Left ventricle myocardium inferior (tissue), 1 donor: Measurements from ENCODE around the gene CACNG7. TPM values are rescaled to one million over a fixed set of nuclear protein-coding genes. Genes with fewer than 3 reads are reported as not detected.
A peak's percentile ranks its signal among the peaks of the same experiment; 100 is the strongest.
"Not testable (repeated sequence)": the region's sequence is repeated elsewhere in the genome, so short reads cannot be mapped to it uniquely, and the experiment has no call there.

ENCODE experiments used
- DNase-seq: peaks from one replicate; pipeline ENCODE4 v3.0.0-alpha.2; 2020
- H3K27ac ChIP-seq: fragments of 200-600 bp; replicated peaks from 2 replicates; pipeline ENCODE4 v1.8.0; 2021
- H3K27me3 ChIP-seq: fragments of 200-600 bp; 2 replicates; pipeline ENCODE4 v1.8.0; 2021; ENCODE audit warnings: low read depth
- H3K36me3 ChIP-seq: fragments of 200-600 bp; 2 replicates; pipeline ENCODE4 v1.8.0; 2021
- H3K4me1 ChIP-seq: fragments of 200-600 bp; 2 replicates; pipeline ENCODE4 v1.8.0; 2021
- H3K4me3 ChIP-seq: fragments of 200-600 bp; 2 replicates; pipeline ENCODE4 v1.8.0; 2021; ENCODE audit warnings: mild to moderate bottlenecking, moderate library complexity
- H3K9me3 ChIP-seq: fragments of 200-600 bp; replicated peaks from 2 replicates; pipeline ENCODE4 v1.8.0; 2021
- intact Hi-C: fragments of 100-400 bp; cut with micrococcal nuclease; formaldehyde crosslinking; loops from one replicate; pipeline ENCODE4 v1.11.0; 2022
- total RNA-seq: library from RNA; stranded (reverse); fragmentation: NEBNext Ultra II Directional; extraction: Animal tissue kit (Norgen Biotek cat#: 25700); gene quantifications from one replicate; pipeline ENCODE4 v1.2.1, GENCODE V29; 2021
- TF ChIP-seq, protein P1 (sequence below): fragments of 200-600 bp; IDR thresholded peaks from 2 replicates; pipeline ENCODE4 v1.8.0; 2021; ENCODE audit warnings: antibody characterized with exemption, mild to moderate bottlenecking, borderline replicate concordance
- donor health status: DM: no; HTN: yes; CAD: no; lungs with severe emphysema.

The CACNG7 gene
- total RNA-seq, 1 donor from 2014 or later = not detected

DNA sequence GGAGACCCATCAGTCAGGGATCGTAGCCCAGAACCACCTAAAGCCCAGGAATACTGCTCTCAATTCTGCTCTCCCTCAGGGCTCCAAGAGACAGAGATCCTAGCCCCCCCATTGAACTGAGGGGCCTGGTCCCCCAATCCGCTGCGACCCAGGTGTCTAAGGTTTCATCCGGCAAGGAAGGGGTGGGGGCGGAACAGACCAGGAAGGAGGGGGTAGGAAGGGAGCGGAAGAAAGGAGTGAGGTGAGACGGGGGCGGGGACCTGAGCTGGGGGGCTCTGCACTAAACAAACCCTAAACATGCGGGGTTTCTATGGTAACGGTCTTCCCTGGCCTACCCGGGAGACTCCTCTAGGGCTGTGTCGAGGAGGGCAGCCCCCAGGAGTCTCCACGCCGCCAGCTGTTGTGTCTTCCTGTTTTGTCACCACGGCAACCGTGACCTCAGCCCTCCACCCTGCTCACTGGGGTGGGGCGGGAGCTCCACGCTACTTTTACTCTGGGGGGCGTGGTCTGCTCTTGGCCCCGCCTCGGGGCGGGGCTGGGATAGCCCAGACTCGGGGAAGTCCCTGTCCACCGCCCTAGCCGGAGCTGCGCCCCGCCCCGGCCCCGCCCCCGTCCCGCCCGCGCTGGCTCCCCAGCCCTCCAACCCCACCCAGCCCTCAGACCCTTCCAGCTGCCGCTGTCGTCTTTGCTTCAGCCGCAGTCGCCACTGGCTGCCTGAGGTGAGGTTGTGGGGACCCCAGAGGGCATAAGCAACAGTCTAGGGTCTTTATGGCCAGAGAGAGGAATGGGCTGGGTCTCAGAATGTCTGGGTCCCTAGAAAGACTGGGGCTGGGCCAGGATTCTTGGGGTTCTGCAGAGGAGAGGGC lies 41.6 kb upstream of the CACNG7 start, which contains the start of gene MYADM:
Gene MYADM (plus strand): TSS at position 659 of the 866 bp plus-strand sequence. CDS start 5,647 bp downstream, outside the sequence.
- Histone ChIP-seq H3K27ac (peak within 1 kb of the TSS; percentile 94), H3K4me1 (peaks cover 66% of the 10 kb centered on the region), H3K36me3 (peaks cover 10% of the 10 kb centered on the region), H3K4me3 (peak within 1 kb of the TSS; percentile 82), H3K27me3 (no peaks in the 10 kb centered on the region), H3K9me3 (no peaks in the 10 kb centered on the region)
- TF ChIP-seq, protein P1, sequence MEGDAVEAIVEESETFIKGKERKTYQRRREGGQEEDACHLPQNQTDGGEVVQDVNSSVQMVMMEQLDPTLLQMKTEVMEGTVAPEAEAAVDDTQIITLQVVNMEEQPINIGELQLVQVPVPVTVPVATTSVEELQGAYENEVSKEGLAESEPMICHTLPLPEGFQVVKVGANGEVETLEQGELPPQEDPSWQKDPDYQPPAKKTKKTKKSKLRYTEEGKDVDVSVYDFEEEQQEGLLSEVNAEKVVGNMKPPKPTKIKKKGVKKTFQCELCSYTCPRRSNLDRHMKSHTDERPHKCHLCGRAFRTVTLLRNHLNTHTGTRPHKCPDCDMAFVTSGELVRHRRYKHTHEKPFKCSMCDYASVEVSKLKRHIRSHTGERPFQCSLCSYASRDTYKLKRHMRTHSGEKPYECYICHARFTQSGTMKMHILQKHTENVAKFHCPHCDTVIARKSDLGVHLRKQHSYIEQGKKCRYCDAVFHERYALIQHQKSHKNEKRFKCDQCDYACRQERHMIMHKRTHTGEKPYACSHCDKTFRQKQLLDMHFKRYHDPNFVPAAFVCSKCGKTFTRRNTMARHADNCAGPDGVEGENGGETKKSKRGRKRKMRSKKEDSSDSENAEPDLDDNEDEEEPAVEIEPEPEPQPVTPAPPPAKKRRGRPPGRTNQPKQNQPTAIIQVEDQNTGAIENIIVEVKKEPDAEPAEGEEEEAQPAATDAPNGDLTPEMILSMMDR = no peak
- DNase-seq = peak; percentile 99
- intact Hi-C loops = no loop called here

DNA sequence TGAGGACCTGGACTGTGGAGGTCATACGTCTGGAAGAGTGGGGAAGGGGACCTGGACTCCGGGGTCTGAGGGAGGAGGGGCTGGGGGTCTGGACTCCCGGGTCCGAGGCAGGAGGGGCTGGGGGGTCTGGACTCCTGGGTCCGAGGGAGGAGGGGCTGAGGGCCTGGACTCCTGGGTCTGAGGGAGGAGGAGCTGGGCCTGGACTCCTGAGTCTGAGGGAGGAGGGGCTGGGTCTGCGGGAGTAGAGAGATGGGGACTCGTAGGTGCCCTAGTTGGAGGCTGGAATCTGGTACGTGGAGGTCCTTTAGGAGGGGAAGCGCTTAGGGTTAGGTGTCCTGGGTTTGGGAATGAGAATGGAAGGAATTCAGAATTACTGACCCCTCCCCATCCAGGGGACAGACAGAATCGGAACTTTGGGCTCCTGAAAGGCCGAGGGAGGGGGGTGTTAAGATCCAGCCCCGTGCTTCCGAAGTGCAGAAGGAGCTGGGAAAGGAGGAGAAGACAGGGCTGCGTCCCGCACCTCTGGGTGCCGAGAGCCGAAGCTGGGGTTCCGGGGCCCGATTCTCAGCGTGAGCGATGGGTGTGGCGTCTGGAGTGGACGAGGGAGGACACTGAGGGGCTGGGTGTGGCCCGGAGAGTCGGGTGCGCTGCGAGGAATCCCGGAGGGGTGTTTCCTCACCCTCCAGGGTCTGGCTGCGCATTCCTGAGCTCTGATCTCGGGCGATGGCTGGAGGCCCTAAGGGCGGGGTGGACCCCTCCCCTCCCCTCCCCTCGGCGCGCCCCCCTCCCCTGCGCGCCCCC lies 40.8 kb upstream of the CACNG7 start:
- H3K9me3 ChIP-seq = no peaks in the 10 kb centered on the region
- intact Hi-C loops = no loop called here
- peaks cover 73% of the 10 kb centered on the region for H3K4me1 ChIP-seq
- H3K36me3 ChIP-seq = peaks cover 18% of the 10 kb centered on the region
- TF ChIP-seq, protein P1 = no peak
- peak overlapping the region; percentile 94 for H3K27ac ChIP-seq
- H3K27me3 ChIP-seq = no peaks in the 10 kb centered on the region
- peak; percentile 64 for DNase-seq
- H3K4me3 ChIP-seq = peak overlapping the region; percentile 82

DNA sequence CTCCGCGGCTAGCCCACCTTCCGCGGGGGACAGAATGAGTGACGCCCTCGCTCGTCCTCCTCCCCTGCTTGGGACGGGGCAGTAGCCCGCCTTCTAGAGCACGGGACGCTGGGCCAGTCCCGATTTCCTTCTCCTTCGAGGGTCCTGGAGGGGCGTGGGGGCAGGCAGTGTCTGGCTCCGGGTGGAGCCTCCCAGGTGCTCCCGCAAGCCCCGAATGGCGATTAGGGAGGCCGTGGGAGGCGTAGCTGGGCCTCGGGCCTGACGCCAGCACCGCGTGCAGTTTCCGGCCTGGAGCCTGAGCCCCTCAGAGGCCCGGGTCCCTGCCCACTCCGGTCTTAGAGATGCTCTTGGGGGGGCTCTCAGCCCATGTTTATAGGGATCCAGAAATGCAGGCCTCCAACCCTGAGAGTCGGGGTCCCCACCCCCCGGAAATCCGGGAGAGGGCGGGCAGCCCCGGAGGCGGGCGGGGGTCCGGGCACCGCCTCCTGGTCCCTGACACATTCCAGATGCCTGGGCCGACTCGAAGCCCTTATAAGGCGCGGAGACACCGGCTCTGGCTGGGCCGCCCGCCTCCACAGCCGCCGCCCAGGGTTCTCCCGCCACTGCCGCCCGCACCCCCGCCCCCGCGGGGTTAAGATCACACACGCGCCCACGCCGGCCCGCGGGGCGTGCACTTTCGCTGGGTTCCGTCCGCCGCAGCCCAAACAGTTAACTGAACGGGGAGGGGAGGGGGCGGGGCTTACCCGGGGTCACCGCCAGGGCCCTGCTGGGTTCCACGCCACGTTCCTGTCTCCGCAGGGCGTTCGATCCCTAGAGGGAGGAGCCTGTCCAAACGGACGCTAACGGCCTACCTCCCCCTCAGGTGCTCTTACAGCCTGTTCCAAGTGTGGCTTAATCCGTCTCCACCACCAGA lies 39.9 kb upstream of the CACNG7 start:
- H3K27me3 ChIP-seq = no peaks in the 10 kb centered on the region
- peaks cover 80% of the 10 kb centered on the region for H3K4me1 ChIP-seq
- intact Hi-C loops = no loop called here

DNA sequence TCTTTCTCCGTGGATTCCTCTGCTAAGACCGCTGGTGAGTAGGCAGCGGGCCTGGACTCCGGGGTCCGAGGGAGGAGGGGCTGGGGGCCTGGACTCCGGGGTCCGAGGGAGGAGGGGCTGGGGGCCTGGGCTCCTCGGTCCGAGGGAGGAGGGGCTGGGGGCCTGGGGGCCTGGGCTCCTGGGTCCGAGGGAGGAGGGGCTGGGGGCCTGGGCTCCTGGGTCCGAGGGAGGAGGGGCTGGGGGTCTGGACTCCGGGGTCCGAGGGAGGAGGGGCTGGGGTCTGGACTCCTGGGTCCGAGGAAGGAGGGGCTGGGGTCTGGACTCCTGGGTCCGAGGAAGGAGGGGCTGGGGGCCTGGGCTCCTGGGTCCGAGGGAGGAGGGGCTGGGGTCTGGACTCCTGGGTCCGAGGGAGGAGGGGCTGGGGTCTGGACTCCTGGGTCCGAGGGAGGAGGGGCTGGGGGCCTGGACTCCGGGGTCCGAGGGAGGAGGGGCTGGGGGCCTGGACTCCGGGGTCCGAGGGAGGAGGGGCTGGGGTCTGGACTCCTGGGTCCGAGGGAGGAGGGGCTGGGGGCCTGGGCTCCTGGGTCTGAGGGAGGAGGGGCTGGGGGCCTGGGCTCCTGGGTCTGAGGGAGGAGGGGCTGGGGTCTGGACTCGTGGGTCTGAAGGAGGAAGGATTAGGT lies 39.1 kb upstream of the CACNG7 start:
- Histone ChIP-seq H3K36me3 (peaks cover 35% of the 10 kb centered on the region), H3K4me3 (peak overlapping the region; percentile 82), H3K4me1 (peaks cover 84% of the 10 kb centered on the region), H3K27ac (peak overlapping the region; percentile 94)
- DNase-seq, H3K27me3 ChIP-seq, H3K9me3 ChIP-seq, intact Hi-C loops: not testable (repeated sequence)

More for the DNA sequence above, 39.9 kb upstream of the CACNG7 start:
- peak overlapping the region; percentile 82 for H3K4me3 ChIP-seq
- peak; percentile 92 for DNase-seq
- H3K36me3 ChIP-seq = peaks cover 27% of the 10 kb centered on the region
- no peaks in the 10 kb centered on the region for H3K9me3 ChIP-seq
- peak overlapping the region; percentile 94 for H3K27ac ChIP-seq
- TF ChIP-seq, protein P1 = peak; percentile 59

DNA sequence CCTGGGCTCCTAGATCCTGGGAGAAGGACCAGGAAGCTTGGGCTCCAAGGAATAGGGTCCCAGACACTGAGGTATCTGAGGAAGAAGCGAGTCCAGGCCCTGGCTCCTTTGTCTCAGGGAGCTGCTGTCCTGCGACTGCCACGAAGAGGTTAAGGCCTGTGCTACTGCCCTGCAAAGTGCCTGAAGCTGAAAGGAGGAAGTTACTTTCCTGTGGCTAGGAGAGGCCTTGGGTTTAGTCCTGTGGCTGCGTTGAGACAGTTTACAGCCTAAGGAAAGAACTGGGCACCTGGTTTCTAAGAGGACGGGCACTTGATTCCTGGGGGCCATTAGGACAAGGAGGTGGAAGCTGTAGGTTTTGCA lies 38.6 kb upstream of the CACNG7 start:
- DNase-seq = no peak
- TF ChIP-seq, protein P1 = no peak
- Histone ChIP-seq H3K27me3 (no peaks in the 10 kb centered on the region), H3K27ac (peak overlapping the region; percentile 94), H3K36me3 (peaks cover 40% of the 10 kb centered on the region), H3K4me3 (peak overlapping the region; percentile 82), H3K4me1 (peaks cover 80% of the 10 kb centered on the region), H3K9me3 (no peaks in the 10 kb centered on the region)
- intact Hi-C loops = no loop called here
